Body of pancreas (tissue), 4 donors: ENCODE data around the gene PRICKLE4. TPM values are rescaled to one million over a fixed set of nuclear protein-coding genes. Genes with fewer than 3 reads are reported as not detected.

Experiments
- ATAC-seq: fragments of 150-250 bp; one replicate; pipeline ENCODE4 v1.9.1; 2016
- DNase-seq, 4 donors: peaks; one replicate each; pipeline ENCODE4 v3.0.0-alpha.2; 2019
- H3K27ac ChIP-seq, 4 donors: fragments of 200-600 bp; sonication (generic); 1 replicate in 3 of 4; 2 replicates in 1 of 4; pipeline versions ENCODE4 v1.5.1 to v1.6.1; 2016 to 2019; ENCODE audit warnings: mild to moderate bottlenecking in 1 of 4, mixed read lengths in 1 of 4, moderate library complexity in 1 of 4
- H3K27me3 ChIP-seq, 2 donors: fragments of 200-600 bp; sonication (generic); one replicate each; pipeline ENCODE4 v1.6.0; 2016; ENCODE audit warnings: mild to moderate bottlenecking in 1 of 2
- H3K36me3 ChIP-seq, 2 donors: fragments of 200-600 bp; sonication (generic); replicated peaks in 1 of 2; 2 replicates each; pipeline ENCODE4 v1.5.1; 2016; ENCODE audit warnings: low read depth in 2 of 2; ENCODE audit not compliant: insufficient read depth in 1 of 2
- H3K4me1 ChIP-seq: fragments of 200-600 bp; sonication (generic); one replicate; pipeline ENCODE4 v1.6.0; 2016
- H3K4me3 ChIP-seq, 2 donors: fragments of 200-600 bp; sonication (generic); 1 replicate in 1 of 2; 2 replicates in 1 of 2; pipeline ENCODE4 v1.5.1; 2016 to 2019
- H3K9me3 ChIP-seq, 3 donors: fragments of 200-600 bp; sonication (generic); 1 replicate in 2 of 3; 2 replicates in 1 of 3; pipeline ENCODE4 v1.5.1; 2016
- CTCF ChIP-seq, 7 experiments: fragments of 450-650 bp in 4 of 7; fragments of 200-600 bp in 3 of 7; sonication (generic) in 3 of 7; IDR thresholded peaks; one replicate each; pipeline ENCODE4 v1.5.1; 2016 to 2019; ENCODE audit warnings: antibody characterized with exemption in 7 of 7
- POLR2A ChIP-seq, 3 donors: fragments of 450-650 bp; IDR thresholded peaks; one replicate each; pipeline ENCODE4 v1.6.1; 2016; ENCODE audit warnings: antibody characterized with exemption in 3 of 3, mild to moderate bottlenecking in 2 of 3
- WGBS, 2 donors: methylation state at CpG; one replicate each; pipeline ENCODE4 v1.1.5; 2017; 5-methylcytosine and 5-hydroxymethylcytosine counted together
- intact Hi-C: fragments of 100-400 bp; cut with DNase I; formaldehyde crosslinking; loops from one replicate; pipeline ENCODE4 v1.15.1; 2023
- total RNA-seq, 2 donors: library from RNA; depleted of rRNA; stranded (reverse); fragments of >200 nt; gene quantifications; one replicate each; pipeline ENCODE4 v1.1.0, GENCODE V29; 2016

Gene PRICKLE4
- total RNA-seq: 10 to 100 TPM in 1 of 2 donors, 1 to 10 TPM in 1; 4.4 to 16.8 TPM

GRCh38 chr6:41780551-41781365 lies at the start of gene PRICKLE4:
PRICKLE4 (plus strand) TSS chr6:41780782; CDS start chr6:41783474, 2,692 bp downstream.
- Histone ChIP-seq H3K4me1 (peaks cover 54% of the 10 kb centered on the region), H3K27ac (peak within 1 kb of the TSS; percentile 62 to 88 (median 81)), H3K4me3 (peak within 1 kb of the TSS; percentile 41 to 46), H3K27me3 (no peaks in the 10 kb centered on the region), H3K9me3 (no peaks in the 10 kb centered on the region), H3K36me3 (no peaks in the 10 kb centered on the region)
- TF ChIP-seq CTCF (IDR thresholded peaks at IDR 0.05) (peak in 1 of 7 experiments; percentile 4), POLR2A (IDR thresholded peaks at IDR 0.05) (peak in 2 of 3 donors; percentile 24 to 43)
- peak; percentile 74 to 90 (median 84) for DNase-seq
- 1 to 2% methylated on average over 20 to 34 of the region's 36 CpGs for WGBS, 2 donors
- intact Hi-C loops: no loop called here
- peak; percentile 49 for ATAC-seq

GRCh38 chr6:41731561-41732086 lies 49.0 kb upstream of the PRICKLE4 start:
- no peaks in the 10 kb centered on the region for H3K36me3 ChIP-seq
- ATAC-seq: no peak
- DNase-seq: no peak
- H3K27me3 ChIP-seq: no peaks in the 10 kb centered on the region
- H3K27ac ChIP-seq: no peak overlapping the region
- H3K9me3 ChIP-seq: no peaks in the 10 kb centered on the region
- 75 to 83% methylated on average over 4 to 7 of the region's 7 CpGs for WGBS, 2 donors
- TF ChIP-seq CTCF (IDR thresholded peaks at IDR 0.05) (no peak), POLR2A (IDR thresholded peaks at IDR 0.05) (no peak)
- intact Hi-C loops: no loop called here
- no peak overlapping the region for H3K4me3 ChIP-seq
- H3K4me1 ChIP-seq: peaks cover 28% of the 10 kb centered on the region

- peaks cover 28% of the 10 kb centered on the region for H3K4me1 ChIP-seq
- ATAC-seq: no peak
- intact Hi-C loops: no loop called here
These were observed 48.4 kb upstream of the PRICKLE4 start for GRCh38 chr6:41732149-41732548.

GRCh38 chr6:41732591-41733359 lies 47.8 kb upstream of the PRICKLE4 start:
- 68 to 69% methylated on average over 4 to 8 of the region's 8 CpGs for WGBS, 2 donors
- intact Hi-C loops: no loop called here
- Histone ChIP-seq H3K27ac (peak overlapping the region in 3 of 4 donors; percentile 85 to 93 (median 87)), H3K27me3 (no peaks in the 10 kb centered on the region), H3K9me3 (no peaks in the 10 kb centered on the region), H3K36me3 (no peaks in the 10 kb centered on the region), H3K4me3 (no peak overlapping the region), H3K4me1 (peaks cover 25% of the 10 kb centered on the region)
- peak in 2 of 4 donors; percentile 32 to 36 for DNase-seq
- no peak for ATAC-seq
- no peak for TF ChIP-seq POLR2A (IDR thresholded peaks at IDR 0.05)
- no peak for TF ChIP-seq CTCF (IDR thresholded peaks at IDR 0.05)

More at GRCh38 chr6:41732149-41732548, 48.4 kb upstream of the PRICKLE4 start:
- Histone ChIP-seq H3K4me3 (no peak overlapping the region), H3K9me3 (no peaks in the 10 kb centered on the region), H3K27me3 (no peaks in the 10 kb centered on the region), H3K27ac (peak overlapping the region in 1 of 4 donors; percentile 93), H3K36me3 (no peaks in the 10 kb centered on the region)
- DNase-seq: no peak
- no peak for TF ChIP-seq POLR2A (IDR thresholded peaks at IDR 0.05)

- H3K4me1 ChIP-seq: peaks cover 19% of the 10 kb centered on the region
- peak overlapping the region; percentile 79 to 93 (median 86) for H3K27ac ChIP-seq
- ATAC-seq: no peak
- H3K27me3 ChIP-seq: no peaks in the 10 kb centered on the region
- DNase-seq: no peak
- H3K9me3 ChIP-seq: no peaks in the 10 kb centered on the region
- intact Hi-C loops: no loop called here
- H3K36me3 ChIP-seq: no peaks in the 10 kb centered on the region
- TF ChIP-seq CTCF (IDR thresholded peaks at IDR 0.05): no peak
- TF ChIP-seq POLR2A (IDR thresholded peaks at IDR 0.05): no peak
- WGBS, 2 donors: 42 to 71% methylated on average over 3 to 11 of the region's 11 CpGs
- no peak overlapping the region for H3K4me3 ChIP-seq
These were observed 47.2 kb upstream of the PRICKLE4 start for GRCh38 chr6:41733360-41733706.
